Endodermal cell (in vitro differentiated cells): ENCODE results near the gene NTRK1. TPM values are rescaled to one million over a fixed set of nuclear protein-coding genes. Genes with fewer than 3 reads are reported as not detected.

Source experiments
- DNase-seq: peaks from one replicate; pipeline ENCODE4 v3.0.0-alpha.2; 2017
- H3K27ac ChIP-seq: 2 replicates; pipeline ENCODE4 v1.5.1; 2013; ENCODE audit warnings: mild to moderate bottlenecking, low read depth, low read length, moderate library complexity
- H3K27me3 ChIP-seq: 2 replicates; pipeline ENCODE4 v1.6.1; 2013; ENCODE audit warnings: mild to moderate bottlenecking, low read length, moderate library complexity; ENCODE audit not compliant: insufficient read depth, control insufficient read depth, poor library complexity, severe bottlenecking
- H3K36me3 ChIP-seq: 2 replicates; pipeline ENCODE4 v1.7.0; 2013; ENCODE audit warnings: mild to moderate bottlenecking, low read length, moderate library complexity; ENCODE audit not compliant: control insufficient read depth, insufficient read depth
- H3K4me1 ChIP-seq: one replicate; pipeline ENCODE4 v1.7.0; 2013; ENCODE audit warnings: low read length; ENCODE audit not compliant: control insufficient read depth, insufficient read depth
- H3K4me3 ChIP-seq: 2 replicates; pipeline ENCODE4 v1.5.1; 2013; ENCODE audit warnings: mild to moderate bottlenecking, low read length, moderate library complexity
- H3K9ac ChIP-seq: 2 replicates; pipeline ENCODE4 v1.6.1; 2013; ENCODE audit warnings: mild to moderate bottlenecking, low read length, moderate library complexity; ENCODE audit not compliant: poor library complexity, severe bottlenecking; ENCODE audit errors: extremely low read depth
- H3K9me3 ChIP-seq: 2 replicates; pipeline ENCODE4 v1.6.1; 2013; ENCODE audit warnings: mild to moderate bottlenecking, low read length, moderate library complexity; ENCODE audit not compliant: control insufficient read depth
- H3K27ac Mint-ChIP-seq: 2 replicates; pipeline ENCODE4 v1.8.0; 2020; ENCODE audit warnings: mixed read lengths
- H3K27me3 Mint-ChIP-seq: 2 replicates; pipeline ENCODE4 v1.8.0; 2021; ENCODE audit warnings: mild to moderate bottlenecking, mixed read lengths; ENCODE audit not compliant: insufficient read depth
- H3K36me3 Mint-ChIP-seq: 2 replicates; pipeline ENCODE4 v1.8.0; 2020; ENCODE audit warnings: low read depth, mixed read lengths
- H3K4me1 Mint-ChIP-seq: 2 replicates; pipeline ENCODE4 v1.8.0; 2020; ENCODE audit warnings: mixed read lengths
- H3K4me3 Mint-ChIP-seq: 2 replicates; pipeline ENCODE4 v1.8.0; 2020; ENCODE audit warnings: mild to moderate bottlenecking, moderate library complexity, mixed read lengths
- H3K9me3 Mint-ChIP-seq: 2 replicates; pipeline ENCODE4 v1.8.0; 2020; ENCODE audit warnings: mild to moderate bottlenecking, mixed read lengths
- WGBS, 2 experiments: methylation state at CpG; one replicate each; pipeline versions ENCODE4 v1.1.5 to v1.1.7; 2013; ENCODE audit warnings: missing lambda C conversion rate in 2 of 2, mixed read lengths in 1 of 2; ENCODE audit not compliant: insufficient coverage in 1 of 2, insufficient read length in 1 of 2; 5-methylcytosine and 5-hydroxymethylcytosine counted together
- total RNA-seq, 2 donors: library from RNA; stranded (reverse); fragmentation: NEBNext Ultra II Directional in 1 of 2; extraction: Animal tissue kit (Norgen Biotek cat#: 25700) in 1 of 2; gene quantifications; 2 replicates in 1 of 2; 3 replicates in 1 of 2; pipeline ENCODE4 v1.2.1, GENCODE V29; 2021
- TF ChIP-seq, protein P1 (sequence below): fragments of 200-600 bp; sonication (generic); conservative IDR thresholded peaks from 2 replicates; pipeline ENCODE4 v1.5.0; 2021; ENCODE audit warnings: antibody characterized with exemption, mild to moderate bottlenecking

The NTRK1 gene
- total RNA-seq, 2 donors from 2014 or later = 0.44 to 0.82 TPM

DNA sequence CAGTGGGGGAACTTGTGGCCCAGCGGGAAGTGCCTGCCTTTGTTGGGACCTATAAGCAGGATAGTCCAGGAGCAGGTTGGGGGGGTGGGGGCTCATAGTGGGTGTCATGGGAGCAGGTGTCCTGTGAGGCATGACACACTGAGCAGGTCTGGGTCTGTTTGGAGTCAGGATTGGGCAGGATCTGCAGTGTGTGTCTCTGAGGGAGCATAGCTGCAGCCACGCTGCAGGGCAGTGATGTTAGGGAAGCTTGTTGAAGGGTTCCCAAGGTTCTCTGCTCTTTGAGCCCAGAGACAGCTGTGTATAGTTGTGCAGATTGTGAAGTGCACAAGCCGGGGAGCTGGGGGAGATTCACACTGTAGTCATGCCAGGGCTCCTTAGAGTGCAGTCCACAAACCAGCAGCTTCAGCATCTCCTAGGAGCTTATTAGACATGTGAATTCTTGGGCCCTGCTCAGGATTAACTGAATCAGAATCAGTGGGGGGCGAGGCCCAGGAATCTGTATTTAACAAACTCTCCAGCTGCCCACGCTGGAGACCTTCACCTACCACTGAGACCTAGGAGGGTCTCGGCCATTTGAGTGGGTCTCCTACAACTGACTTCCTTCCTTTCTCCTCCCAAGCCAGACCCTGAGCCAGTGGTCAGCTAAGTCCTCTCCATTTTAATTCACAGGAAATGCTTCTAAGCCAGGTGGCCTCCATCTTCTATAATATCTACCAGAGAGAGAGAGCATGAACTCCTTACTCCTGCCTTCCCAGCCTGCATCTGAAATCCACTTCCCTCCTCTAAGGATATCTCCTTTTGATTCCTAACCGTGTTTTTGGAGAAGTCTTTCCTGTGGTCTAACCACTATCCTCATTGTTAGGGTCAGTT is 12.8 kb upstream of the NTRK1 start:
- Histone ChIP-seq H3K4me3 (peak overlapping the region; percentile 24), H3K27me3 (peaks cover 99% of the 10 kb centered on the region), H3K36me3 (no peaks in the 10 kb centered on the region), H3K27ac (no peak overlapping the region), H3K4me1 (no peaks in the 10 kb centered on the region), H3K9ac (no peak overlapping the region), H3K9me3 (no peaks in the 10 kb centered on the region)
- no peak for DNase-seq
- H3K4me1 Mint-ChIP-seq = peaks cover 12% of the 10 kb centered on the region
- H3K27me3 Mint-ChIP-seq = peaks cover 99% of the 10 kb centered on the region
- no peaks in the 10 kb centered on the region for H3K9me3 Mint-ChIP-seq
- H3K36me3 Mint-ChIP-seq = no peaks in the 10 kb centered on the region
- 69 to 75% methylated on average over 5 to 7 of the region's 7 CpGs for WGBS, 2 experiments
- H3K4me3 Mint-ChIP-seq = peak overlapping the region; percentile 45
- no peak overlapping the region for H3K27ac Mint-ChIP-seq
- TF ChIP-seq, protein P1, sequence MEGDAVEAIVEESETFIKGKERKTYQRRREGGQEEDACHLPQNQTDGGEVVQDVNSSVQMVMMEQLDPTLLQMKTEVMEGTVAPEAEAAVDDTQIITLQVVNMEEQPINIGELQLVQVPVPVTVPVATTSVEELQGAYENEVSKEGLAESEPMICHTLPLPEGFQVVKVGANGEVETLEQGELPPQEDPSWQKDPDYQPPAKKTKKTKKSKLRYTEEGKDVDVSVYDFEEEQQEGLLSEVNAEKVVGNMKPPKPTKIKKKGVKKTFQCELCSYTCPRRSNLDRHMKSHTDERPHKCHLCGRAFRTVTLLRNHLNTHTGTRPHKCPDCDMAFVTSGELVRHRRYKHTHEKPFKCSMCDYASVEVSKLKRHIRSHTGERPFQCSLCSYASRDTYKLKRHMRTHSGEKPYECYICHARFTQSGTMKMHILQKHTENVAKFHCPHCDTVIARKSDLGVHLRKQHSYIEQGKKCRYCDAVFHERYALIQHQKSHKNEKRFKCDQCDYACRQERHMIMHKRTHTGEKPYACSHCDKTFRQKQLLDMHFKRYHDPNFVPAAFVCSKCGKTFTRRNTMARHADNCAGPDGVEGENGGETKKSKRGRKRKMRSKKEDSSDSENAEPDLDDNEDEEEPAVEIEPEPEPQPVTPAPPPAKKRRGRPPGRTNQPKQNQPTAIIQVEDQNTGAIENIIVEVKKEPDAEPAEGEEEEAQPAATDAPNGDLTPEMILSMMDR = no peak

DNA sequence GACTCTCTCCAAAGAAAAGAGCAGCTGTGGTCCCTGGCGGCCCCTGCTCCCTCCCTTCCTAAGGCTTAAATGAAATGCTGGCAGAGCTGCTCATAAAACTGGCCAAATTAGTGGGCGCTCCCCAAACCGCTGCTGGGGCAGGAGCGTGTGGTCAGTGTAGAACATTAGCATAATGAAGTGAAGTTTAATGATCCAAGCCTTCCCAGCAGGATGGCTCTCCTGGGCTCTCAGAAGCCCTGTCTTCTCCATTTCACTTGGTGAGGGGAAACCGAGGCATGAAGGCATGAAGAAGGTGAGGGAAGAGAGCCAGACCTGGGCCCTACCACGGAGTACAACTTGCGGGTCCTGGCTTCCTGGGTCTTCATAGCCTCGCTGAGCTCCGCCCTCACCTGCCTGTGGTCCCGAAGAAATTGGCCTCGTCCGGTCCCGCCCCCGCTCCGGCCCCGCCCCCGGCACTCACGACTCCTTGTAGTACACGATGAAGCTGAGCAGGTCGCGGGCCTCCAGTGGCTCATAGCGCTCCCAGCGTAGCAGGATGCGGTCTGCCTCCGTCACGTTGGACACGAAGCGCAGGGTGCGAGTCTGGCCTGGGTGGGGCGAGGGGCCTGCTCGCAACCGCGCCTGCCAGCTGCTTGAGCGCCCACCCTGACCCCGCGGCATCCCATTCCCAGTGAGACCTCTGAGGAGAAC is 12.1 kb upstream of the NTRK1 start:
- no peaks in the 10 kb centered on the region for H3K36me3 Mint-ChIP-seq
- H3K4me3 ChIP-seq = peak overlapping the region; percentile 24
- H3K9me3 ChIP-seq = no peaks in the 10 kb centered on the region
- TF ChIP-seq, protein P1 = no peak
- H3K4me1 Mint-ChIP-seq = peaks cover 12% of the 10 kb centered on the region
- H3K36me3 ChIP-seq = no peaks in the 10 kb centered on the region
- H3K9ac ChIP-seq = no peak overlapping the region
- peak; percentile 93 for DNase-seq
- H3K4me1 ChIP-seq = no peaks in the 10 kb centered on the region
- H3K9me3 Mint-ChIP-seq = no peaks in the 10 kb centered on the region
- peaks cover 99% of the 10 kb centered on the region for H3K27me3 Mint-ChIP-seq
- WGBS, 2 experiments = 18 to 24% methylated on average over 21 to 36 of the region's 36 CpGs
- H3K27ac Mint-ChIP-seq = no peak overlapping the region
- H3K4me3 Mint-ChIP-seq = peak overlapping the region; percentile 45
- H3K27me3 ChIP-seq = peaks cover 99% of the 10 kb centered on the region
- H3K27ac ChIP-seq = no peak overlapping the region

DNA sequence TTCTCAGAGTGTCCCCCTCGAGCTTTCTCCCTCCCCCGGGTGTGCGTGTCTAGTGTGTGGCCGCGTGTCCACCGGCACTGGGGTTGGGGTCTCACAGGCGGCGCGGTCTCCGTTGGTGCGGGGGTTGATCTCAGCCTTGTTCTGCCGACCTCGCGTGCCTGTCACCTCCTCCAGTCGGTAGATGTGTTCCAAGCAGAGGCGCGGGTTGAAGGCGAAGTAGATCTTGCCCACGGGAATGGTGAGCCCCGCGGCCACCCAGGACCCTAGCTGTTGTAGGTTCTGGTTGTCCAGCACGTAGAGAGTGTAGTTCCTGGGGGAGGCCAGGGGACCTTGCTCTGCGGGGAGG is 11.5 kb upstream of the NTRK1 start:
- Mint-ChIP-seq H3K27me3 (peaks cover 99% of the 10 kb centered on the region), H3K36me3 (no peaks in the 10 kb centered on the region), H3K27ac (no peak overlapping the region), H3K4me3 (peak overlapping the region; percentile 45), H3K9me3 (no peaks in the 10 kb centered on the region), H3K4me1 (peaks cover 12% of the 10 kb centered on the region)
- Histone ChIP-seq H3K4me3 (no peak overlapping the region), H3K27me3 (peaks cover 99% of the 10 kb centered on the region), H3K9ac (no peak overlapping the region), H3K9me3 (no peaks in the 10 kb centered on the region), H3K36me3 (no peaks in the 10 kb centered on the region), H3K27ac (no peak overlapping the region), H3K4me1 (no peaks in the 10 kb centered on the region)
- DNase-seq = no peak
- TF ChIP-seq, protein P1 = no peak
- WGBS, 2 experiments = 42 to 49% methylated on average over 11 to 23 of the region's 23 CpGs
